Liver (tissue), 9 donors: ENCODE data around the gene ATP1A3. TPM values are rescaled to one million over a fixed set of nuclear protein-coding genes. Genes with fewer than 3 reads are reported as not detected.

ENCODE experiments used
- DNase-seq: peaks from one replicate; pipeline ENCODE4 v3.0.0-alpha.2; 2017; ENCODE audit warnings: low spot score
- H3K27ac ChIP-seq, 2 donors: one replicate each; pipeline ENCODE4 v1.7.0; 2013; ENCODE audit warnings: inconsistent platforms in 2 of 2, low read length in 2 of 2, control low read depth in 1 of 2, low read depth in 1 of 2, mild to moderate bottlenecking in 1 of 2
- H3K27me3 ChIP-seq, 4 donors: one replicate each; pipeline versions ENCODE4 v1.6.1 to v1.7.0; 2013; ENCODE audit warnings: low read length in 3 of 4, inconsistent platforms in 1 of 4, mild to moderate bottlenecking in 1 of 4, moderate library complexity in 1 of 4; ENCODE audit not compliant: control insufficient read depth in 4 of 4, insufficient read depth in 4 of 4
- H3K36me3 ChIP-seq, 4 donors: one replicate each; pipeline versions ENCODE4 v1.6.1 to v1.7.0; 2013; ENCODE audit warnings: low read length in 3 of 4, mild to moderate bottlenecking in 3 of 4, low read depth in 1 of 4, moderate library complexity in 1 of 4; ENCODE audit not compliant: control insufficient read depth in 4 of 4, insufficient read depth in 3 of 4
- H3K4me1 ChIP-seq, 4 donors: one replicate each; pipeline versions ENCODE4 v1.6.1 to v1.7.0; 2013; ENCODE audit warnings: low read length in 3 of 4, mild to moderate bottlenecking in 3 of 4, moderate library complexity in 1 of 4; ENCODE audit not compliant: control insufficient read depth in 4 of 4, insufficient read depth in 4 of 4
- H3K4me3 ChIP-seq, 3 donors: one replicate each; pipeline versions ENCODE4 v1.6.1 to v1.7.0; 2013; ENCODE audit warnings: low read length in 3 of 3, control low read depth in 1 of 3, low read depth in 1 of 3, mild to moderate bottlenecking in 1 of 3
- H3K9ac ChIP-seq, 2 donors: one replicate each; pipeline ENCODE4 v1.7.0; 2013; ENCODE audit warnings: low read length in 2 of 2, mild to moderate bottlenecking in 2 of 2, moderate library complexity in 2 of 2, control low read depth in 1 of 2, low read depth in 1 of 2
- H3K9me3 ChIP-seq, 4 donors: one replicate each; pipeline versions ENCODE4 v1.6.1 to v1.7.0; 2013; ENCODE audit warnings: low read length in 3 of 4; ENCODE audit not compliant: control insufficient read depth in 4 of 4
- ATF3 ChIP-seq: IDR thresholded peaks from 2 replicates; pipeline ENCODE4 v1.6.1; 2016; ENCODE audit warnings: antibody characterized with exemption
- CTCF ChIP-seq: fragments of 150-350 bp; IDR thresholded peaks from 2 replicates; pipeline ENCODE4 v1.5.1; 2017; ENCODE audit warnings: improper control_type of control experiment, low read depth, low read length; ENCODE audit not compliant: missing input control
- EGR1 ChIP-seq, 2 donors: IDR thresholded peaks; 2 replicates each; pipeline ENCODE4 v1.6.1; 2016 to 2018; ENCODE audit warnings: antibody characterized with exemption in 2 of 2, low read depth in 2 of 2
- FOXA2 ChIP-seq: IDR thresholded peaks from 2 replicates; pipeline ENCODE4 v1.6.1; 2016; ENCODE audit warnings: antibody characterized with exemption
- GABPA ChIP-seq, 2 donors: IDR thresholded peaks in 1 of 2; conservative IDR thresholded peaks in 1 of 2; 2 replicates each; pipeline ENCODE4 v1.6.1; 2016; ENCODE audit warnings: antibody characterized with exemption in 2 of 2, mild to moderate bottlenecking in 1 of 2, moderate library complexity in 1 of 2
- HNF4G ChIP-seq: IDR thresholded peaks from 2 replicates; pipeline ENCODE4 v1.6.1; 2016; ENCODE audit warnings: antibody characterized with exemption
- JUND ChIP-seq, 2 donors: IDR thresholded peaks; 2 replicates each; pipeline ENCODE4 v1.6.1; 2016; ENCODE audit warnings: antibody characterized with exemption in 2 of 2
- MAX ChIP-seq: IDR thresholded peaks from 2 replicates; pipeline ENCODE4 v1.6.1; 2016; ENCODE audit warnings: antibody characterized with exemption
- NR2F2 ChIP-seq: IDR thresholded peaks from 2 replicates; pipeline ENCODE4 v1.6.1; 2016; ENCODE audit warnings: antibody characterized with exemption
- RAD21 ChIP-seq, 2 donors: IDR thresholded peaks; 2 replicates each; pipeline ENCODE4 v1.6.1; 2016; ENCODE audit warnings: antibody characterized with exemption in 2 of 2, mild to moderate bottlenecking in 2 of 2
- REST ChIP-seq: IDR thresholded peaks from 2 replicates; pipeline ENCODE4 v1.6.1; 2016; ENCODE audit warnings: antibody characterized with exemption, mild to moderate bottlenecking
- RXRA ChIP-seq, 2 donors: IDR thresholded peaks; 2 replicates each; pipeline ENCODE4 v1.6.1; 2017 to 2018; ENCODE audit warnings: antibody characterized with exemption in 2 of 2, mild to moderate bottlenecking in 1 of 2
- SP1 ChIP-seq: IDR thresholded peaks from 2 replicates; pipeline ENCODE4 v1.6.1; 2018; ENCODE audit warnings: antibody characterized with exemption, mild to moderate bottlenecking
- TAF1 ChIP-seq: conservative IDR thresholded peaks from 2 replicates; pipeline ENCODE4 v1.6.1; 2016; ENCODE audit warnings: antibody characterized with exemption, mild to moderate bottlenecking
- YY1 ChIP-seq: IDR thresholded peaks from 2 replicates; pipeline ENCODE4 v1.6.1; 2016; ENCODE audit warnings: antibody characterized with exemption, mild to moderate bottlenecking
- ZBTB33 ChIP-seq: IDR thresholded peaks from 2 replicates; pipeline ENCODE4 v1.6.1; 2016; ENCODE audit warnings: antibody characterized with exemption
- WGBS: extraction: QIAGEN DNeasy Blood & Tissue Kit; methylation state at CpG from one replicate; pipeline ENCODE4 v1.1.7; 2013; 5-methylcytosine and 5-hydroxymethylcytosine counted together
- polyA plus RNA-seq, 2 donors: library from polyadenylated mRNA; stranded (reverse) in 1 of 2; unstranded in 1 of 2; fragments of 200-250 nt in 1 of 2; fragments of >200 nt in 1 of 2; fragmentation: Nextera tagmentation in 1 of 2; extraction: Ambion mirVana in 1 of 2; gene quantifications; one replicate each; pipeline versions ENCODE4 v1.2.1 to v1.2.3, GENCODE V29; 2013 to 2015
- total RNA-seq, 2 donors: library from RNA; depleted of rRNA; stranded (reverse); fragments of >200 nt; gene quantifications; one replicate each; pipeline ENCODE4 v1.2.3, GENCODE V29; 2014
- donor health status: healthy.
- donor health status: healthy.
- donor health status: healthy.
- donor health status: healthy.
- donor health status: healthy.

The ATP1A3 gene
- total and polyA plus RNA-seq, 4 donors, result 0.05 to 0.09 (median 0.08) TPM; not detected in 1

GRCh38 chr19:41965106-41965505 lies 28.9 kb downstream of the ATP1A3 start:
- no peaks in the 10 kb centered on the region for H3K9me3 ChIP-seq
- H3K27ac ChIP-seq, result no peak overlapping the region
- H3K27me3 ChIP-seq, result peaks cover 0 to 3% (median 0%) of the 10 kb centered on the region in 4 donors
- DNase-seq, result no peak
- no peak overlapping the region for H3K4me3 ChIP-seq
- 58% methylated on average over 5 of the region's 5 CpGs for WGBS
- no peaks in the 10 kb centered on the region for H3K36me3 ChIP-seq
- H3K9ac ChIP-seq, result no peak overlapping the region
- no peaks in the 10 kb centered on the region for H3K4me1 ChIP-seq
- no peak for TF ChIP-seq HNF4G
- no peak for TF ChIP-seq FOXA2
- no peak for TF ChIP-seq TAF1
- no peak for TF ChIP-seq NR2F2
- TF ChIP-seq ATF3, result no peak
- no peak for TF ChIP-seq EGR1 (IDR thresholded peaks at IDR 0.05; ENCODE audit: low read depth in 2 of 2)
- TF ChIP-seq MAX, result no peak
- no peak for TF ChIP-seq RXRA (IDR thresholded peaks at IDR 0.05)
- TF ChIP-seq ZBTB33, result no peak
- no peak for TF ChIP-seq REST
- no peak for TF ChIP-seq RAD21 (IDR thresholded peaks at IDR 0.05)
- TF ChIP-seq CTCF, result no peak
- TF ChIP-seq SP1, result no peak

GRCh38 chr19:41960973-41961372 lies 33.1 kb downstream of the ATP1A3 start:
- Histone ChIP-seq H3K27me3 (no peaks in the 10 kb centered on the region), H3K36me3 (peaks cover 0 to 4% (median 1%) of the 10 kb centered on the region in 4 donors), H3K4me3 (no peak overlapping the region), H3K27ac (no peak overlapping the region), H3K4me1 (peaks cover 0 to 14% (median 8%) of the 10 kb centered on the region in 4 donors), H3K9me3 (no peaks in the 10 kb centered on the region), H3K9ac (no peak overlapping the region)
- no peak for DNase-seq
- whole genome bisulfite sequencing, result 97% methylated on average over 5 of the region's 5 CpGs
- TF ChIP-seq RXRA (IDR thresholded peaks at IDR 0.05) (no peak), HNF4G (no peak), JUND (IDR thresholded peaks at IDR 0.05) (no peak), YY1 (no peak), FOXA2 (no peak), EGR1 (IDR thresholded peaks at IDR 0.05; ENCODE audit: low read depth in 2 of 2) (no peak), GABPA (IDR thresholded peaks at IDR 0.05 in 1 of 2, conservative IDR thresholded peaks at IDR 0.05 in 1 of 2) (no peak), NR2F2 (no peak), RAD21 (IDR thresholded peaks at IDR 0.05) (no peak)
